Mucosa of descending colon (tissue), 3 donors: ENCODE results near the gene MARK3. TPM values are rescaled to one million over a fixed set of nuclear protein-coding genes. Genes with fewer than 3 reads are reported as not detected.

Experiments
- ATAC-seq: fragments of 200-7000 bp; cut with Tn5 transposase; one replicate; pipeline ENCODE4 v1.9.1; 2020; ENCODE audit warnings: mild to moderate bottlenecking, moderate library complexity
- DNase-seq, 3 donors: peaks; one replicate each; pipeline ENCODE4 v3.0.0-alpha.2; 2020
- H3K36me3 ChIP-seq: fragments of 200-600 bp; one replicate; pipeline ENCODE4 v1.8.0; 2021; ENCODE audit warnings: low read depth, mild to moderate bottlenecking
- H3K4me1 ChIP-seq: fragments of 200-600 bp; one replicate; pipeline ENCODE4 v1.8.0; 2021; ENCODE audit warnings: low read depth, mild to moderate bottlenecking
- H3K4me3 ChIP-seq: fragments of 200-600 bp; one replicate; pipeline ENCODE4 v1.8.0; 2021; ENCODE audit warnings: mild to moderate bottlenecking
- H3K9me3 ChIP-seq: fragments of 200-600 bp; one replicate; pipeline ENCODE4 v1.8.0; 2021; ENCODE audit warnings: mild to moderate bottlenecking
- CTCF ChIP-seq: fragments of 200-600 bp; IDR thresholded peaks from one replicate; pipeline ENCODE4 v1.8.0; 2022; ENCODE audit warnings: antibody characterized with exemption, mild to moderate bottlenecking
- intact Hi-C, 2 donors: fragments of 100-400 bp; cut with DNase I in 1 of 2; cut with micrococcal nuclease in 1 of 2; formaldehyde crosslinking; loops; one replicate each; pipeline versions ENCODE4 v1.11.0 to v1.11.1; 2022; cut with DNase I, micrococcal nuclease
- total RNA-seq, 3 donors: library from RNA; stranded (reverse); fragmentation: NEBNext Ultra II Directional in 2 of 3; extraction: Animal tissue kit (Norgen Biotek cat#: 25700) in 2 of 3; gene quantifications; one replicate each; pipeline versions ENCODE4 v1.2.1 to v1.2.4, GENCODE V29; 2021 to 2023
- donor health status: DM: no; HTN: no; CAD: no; lungs with moderate emphysema.
- donor health status: DM: no; HTN: no; CAD: no.
- donor health status: DM: no; HTN: yes; CAD: no.

Gene MARK3
- total RNA-seq, 3 donors from 2014 or later: 60.8 to 85.7 (median 66.8) TPM

- TF ChIP-seq CTCF: no peak
- DNase-seq: no peak
- Histone ChIP-seq H3K9me3 (no peaks in the 10 kb centered on the region), H3K4me3 (no peak overlapping the region), H3K4me1 (no peaks in the 10 kb centered on the region), H3K36me3 (no peaks in the 10 kb centered on the region)
- no peak for ATAC-seq
- intact Hi-C loops: no loop called here
Measured at GRCh38 chr14:103436533-103436932, 51.3 kb downstream of the MARK3 start.

- H3K4me3 ChIP-seq: no peak overlapping the region
- ATAC-seq (no peak), DNase-seq (no peak)
- no peaks in the 10 kb centered on the region for H3K4me1 ChIP-seq
- intact Hi-C loops: no loop called here
- H3K9me3 ChIP-seq: no peaks in the 10 kb centered on the region
- no peak for TF ChIP-seq CTCF
- H3K36me3 ChIP-seq: no peaks in the 10 kb centered on the region
Measured at GRCh38 chr14:103442288-103442687, 57.1 kb downstream of the MARK3 start.

- no peak for DNase-seq
- intact Hi-C loops: no loop called here
- no peaks in the 10 kb centered on the region for H3K9me3 ChIP-seq
- no peak for TF ChIP-seq CTCF
- H3K36me3 ChIP-seq: no peaks in the 10 kb centered on the region
- H3K4me3 ChIP-seq: no peak overlapping the region
- no peak for ATAC-seq
- H3K4me1 ChIP-seq: no peaks in the 10 kb centered on the region
Measured at GRCh38 chr14:103443111-103443510, 57.9 kb downstream of the MARK3 start.

GRCh38 chr14:103444837-103445524 lies 59.8 kb downstream of the MARK3 start:
- no peak overlapping the region for H3K4me3 ChIP-seq
- no peaks in the 10 kb centered on the region for H3K4me1 ChIP-seq
- TF ChIP-seq CTCF: no peak
- DNase-seq: no peak
- peak; percentile 70 for ATAC-seq
- intact Hi-C loops: no loop called here
- no peaks in the 10 kb centered on the region for H3K9me3 ChIP-seq
- no peaks in the 10 kb centered on the region for H3K36me3 ChIP-seq

- no peak for DNase-seq
Measured at GRCh38 chr14:103445806-103446205, 60.6 kb downstream of the MARK3 start.

More at GRCh38 chr14:103445806-103446205, 60.6 kb downstream of the MARK3 start:
- Histone ChIP-seq H3K9me3 (no peaks in the 10 kb centered on the region), H3K4me1 (no peaks in the 10 kb centered on the region), H3K4me3 (no peak overlapping the region), H3K36me3 (no peaks in the 10 kb centered on the region)
- ATAC-seq: no peak
- intact Hi-C loops: no loop called here
- TF ChIP-seq CTCF: no peak
